Liver (tissue), 9 donors: ENCODE results near the gene EXOC4. TPM values are rescaled to one million over a fixed set of nuclear protein-coding genes. Genes with fewer than 3 reads are reported as not detected.

Experiments
- DNase-seq: peaks from one replicate; pipeline ENCODE4 v3.0.0-alpha.2; 2017; ENCODE audit warnings: low spot score
- H3K27ac ChIP-seq, 2 donors: one replicate each; pipeline ENCODE4 v1.7.0; 2013; ENCODE audit warnings: inconsistent platforms in 2 of 2, low read length in 2 of 2, control low read depth in 1 of 2, low read depth in 1 of 2, mild to moderate bottlenecking in 1 of 2
- H3K27me3 ChIP-seq, 4 donors: one replicate each; pipeline versions ENCODE4 v1.6.1 to v1.7.0; 2013; ENCODE audit warnings: low read length in 3 of 4, inconsistent platforms in 1 of 4, mild to moderate bottlenecking in 1 of 4, moderate library complexity in 1 of 4; ENCODE audit not compliant: control insufficient read depth in 4 of 4, insufficient read depth in 4 of 4
- H3K36me3 ChIP-seq, 4 donors: one replicate each; pipeline versions ENCODE4 v1.6.1 to v1.7.0; 2013; ENCODE audit warnings: low read length in 3 of 4, mild to moderate bottlenecking in 3 of 4, low read depth in 1 of 4, moderate library complexity in 1 of 4; ENCODE audit not compliant: control insufficient read depth in 4 of 4, insufficient read depth in 3 of 4
- H3K4me1 ChIP-seq, 4 donors: one replicate each; pipeline versions ENCODE4 v1.6.1 to v1.7.0; 2013; ENCODE audit warnings: low read length in 3 of 4, mild to moderate bottlenecking in 3 of 4, moderate library complexity in 1 of 4; ENCODE audit not compliant: control insufficient read depth in 4 of 4, insufficient read depth in 4 of 4
- H3K4me3 ChIP-seq, 3 donors: one replicate each; pipeline versions ENCODE4 v1.6.1 to v1.7.0; 2013; ENCODE audit warnings: low read length in 3 of 3, control low read depth in 1 of 3, low read depth in 1 of 3, mild to moderate bottlenecking in 1 of 3
- H3K9ac ChIP-seq, 2 donors: one replicate each; pipeline ENCODE4 v1.7.0; 2013; ENCODE audit warnings: low read length in 2 of 2, mild to moderate bottlenecking in 2 of 2, moderate library complexity in 2 of 2, control low read depth in 1 of 2, low read depth in 1 of 2
- H3K9me3 ChIP-seq, 4 donors: one replicate each; pipeline versions ENCODE4 v1.6.1 to v1.7.0; 2013; ENCODE audit warnings: low read length in 3 of 4; ENCODE audit not compliant: control insufficient read depth in 4 of 4
- CTCF ChIP-seq: fragments of 150-350 bp; IDR thresholded peaks from 2 replicates; pipeline ENCODE4 v1.5.1; 2017; ENCODE audit warnings: improper control_type of control experiment, low read depth, low read length; ENCODE audit not compliant: missing input control
- EGR1 ChIP-seq, 2 donors: IDR thresholded peaks; 2 replicates each; pipeline ENCODE4 v1.6.1; 2016 to 2018; ENCODE audit warnings: antibody characterized with exemption in 2 of 2, low read depth in 2 of 2
- FOXA1 ChIP-seq: IDR thresholded peaks from 2 replicates; pipeline ENCODE4 v1.6.1; 2016; ENCODE audit warnings: antibody characterized with exemption
- HNF4A ChIP-seq, 2 donors: conservative IDR thresholded peaks; 2 replicates each; pipeline ENCODE4 v1.6.1; 2016; ENCODE audit warnings: antibody characterized with exemption in 2 of 2, mild to moderate bottlenecking in 2 of 2
- HNF4G ChIP-seq: IDR thresholded peaks from 2 replicates; pipeline ENCODE4 v1.6.1; 2016; ENCODE audit warnings: antibody characterized with exemption
- RXRA ChIP-seq, 2 donors: IDR thresholded peaks; 2 replicates each; pipeline ENCODE4 v1.6.1; 2017 to 2018; ENCODE audit warnings: antibody characterized with exemption in 2 of 2, mild to moderate bottlenecking in 1 of 2
- SP1 ChIP-seq: IDR thresholded peaks from 2 replicates; pipeline ENCODE4 v1.6.1; 2018; ENCODE audit warnings: antibody characterized with exemption, mild to moderate bottlenecking
- TAF1 ChIP-seq: conservative IDR thresholded peaks from 2 replicates; pipeline ENCODE4 v1.6.1; 2016; ENCODE audit warnings: antibody characterized with exemption, mild to moderate bottlenecking
- YY1 ChIP-seq: IDR thresholded peaks from 2 replicates; pipeline ENCODE4 v1.6.1; 2016; ENCODE audit warnings: antibody characterized with exemption, mild to moderate bottlenecking
- WGBS: extraction: QIAGEN DNeasy Blood & Tissue Kit; methylation state at CpG from one replicate; pipeline ENCODE4 v1.1.7; 2013; 5-methylcytosine and 5-hydroxymethylcytosine counted together
- polyA plus RNA-seq, 2 donors: library from polyadenylated mRNA; stranded (reverse) in 1 of 2; unstranded in 1 of 2; fragments of 200-250 nt in 1 of 2; fragments of >200 nt in 1 of 2; fragmentation: Nextera tagmentation in 1 of 2; extraction: Ambion mirVana in 1 of 2; gene quantifications; one replicate each; pipeline versions ENCODE4 v1.2.1 to v1.2.3, GENCODE V29; 2013 to 2015
- total RNA-seq, 2 donors: library from RNA; depleted of rRNA; stranded (reverse); fragments of >200 nt; gene quantifications; one replicate each; pipeline ENCODE4 v1.2.3, GENCODE V29; 2014
- TF ChIP-seq, protein P1 (sequence below): IDR thresholded peaks from 2 replicates; pipeline ENCODE4 v1.6.1; 2016; ENCODE audit warnings: antibody characterized with exemption
- TF ChIP-seq, protein P2 (sequence below): IDR thresholded peaks from 2 replicates; pipeline ENCODE4 v1.6.1; 2016; ENCODE audit warnings: antibody characterized with exemption
- TF ChIP-seq, protein P3 (sequence below): IDR thresholded peaks from 2 replicates; pipeline ENCODE4 v1.6.1; 2016; ENCODE audit warnings: antibody characterized with exemption, mild to moderate bottlenecking
- TF ChIP-seq, protein P4 (sequence below): IDR thresholded peaks from 2 replicates; pipeline ENCODE4 v1.6.1; 2016; ENCODE audit warnings: antibody characterized with exemption
- donor health status: healthy.
- donor health status: healthy.
- donor health status: healthy.
- donor health status: healthy.
- donor health status: healthy.

The EXOC4 gene
- total and polyA plus RNA-seq, 4 donors, result 9.5 to 55.9 (median 23.6) TPM

DNA sequence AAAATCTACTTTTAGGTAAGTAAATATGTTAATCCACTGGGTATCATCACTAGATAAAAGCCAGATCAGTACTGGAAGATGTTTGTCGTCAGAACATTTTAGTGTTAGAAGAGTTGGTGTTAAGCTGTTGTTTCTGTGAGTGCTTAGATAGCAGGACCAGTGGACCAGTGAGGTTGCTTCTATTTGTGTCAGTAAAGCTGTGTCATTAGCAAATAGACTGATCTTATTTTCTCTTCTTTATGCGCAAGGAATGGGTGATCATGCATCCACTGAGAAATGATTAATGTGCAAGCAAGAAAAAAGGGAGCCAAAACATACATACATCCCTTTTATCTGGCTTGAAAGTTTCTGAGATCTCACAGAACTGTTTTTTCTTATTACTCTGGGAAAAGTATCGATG is 42.6 kb downstream of the EXOC4 start:
- Histone ChIP-seq H3K4me1 (no peaks in the 10 kb centered on the region), H3K4me3 (no peak overlapping the region), H3K27ac (no peak overlapping the region), H3K9ac (no peak overlapping the region), H3K9me3 (no peaks in the 10 kb centered on the region), H3K27me3 (no peaks in the 10 kb centered on the region), H3K36me3 (peaks cover 0 to 5% (median 1%) of the 10 kb centered on the region in 4 donors)
- TF ChIP-seq RXRA (IDR thresholded peaks at IDR 0.05), result no peak
- no peak for DNase-seq
- 97% methylated on average over 3 of the region's 3 CpGs for WGBS

DNA sequence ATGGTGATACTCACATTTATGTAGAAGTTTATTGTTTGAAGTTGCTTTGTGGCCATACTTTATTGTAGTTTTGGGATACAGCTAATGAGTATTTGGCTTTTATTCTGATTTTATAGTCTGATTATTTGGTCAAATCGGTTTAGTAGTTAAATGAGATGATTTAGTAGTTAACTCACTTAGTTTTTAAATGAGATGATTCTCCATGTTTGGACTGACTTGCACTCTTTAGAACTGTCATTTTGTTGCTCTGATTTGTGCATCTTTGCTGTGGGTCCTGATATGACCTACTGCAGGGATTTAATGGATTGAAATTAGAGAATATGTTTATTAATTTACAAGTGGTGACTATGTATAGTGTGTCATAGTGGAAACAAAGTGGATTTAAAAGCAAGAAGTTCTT is 44.2 kb downstream of the EXOC4 start:
- no peak for DNase-seq
- 95% methylated on average over 1 of the region's 1 CpG for WGBS
- no peak overlapping the region for H3K4me3 ChIP-seq
- TF ChIP-seq, protein P1, sequence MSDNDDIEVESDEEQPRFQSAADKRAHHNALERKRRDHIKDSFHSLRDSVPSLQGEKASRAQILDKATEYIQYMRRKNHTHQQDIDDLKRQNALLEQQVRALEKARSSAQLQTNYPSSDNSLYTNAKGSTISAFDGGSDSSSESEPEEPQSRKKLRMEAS, result no peak
- TF ChIP-seq HNF4A (conservative IDR thresholded peaks at IDR 0.05) (no peak), SP1 (no peak), TAF1 (no peak)
- no peaks in the 10 kb centered on the region for H3K27me3 ChIP-seq
- no peak overlapping the region for H3K9ac ChIP-seq
- no peak overlapping the region for H3K27ac ChIP-seq
- H3K4me1 ChIP-seq, result peaks cover 0 to 7% (median 1%) of the 10 kb centered on the region in 4 donors
- H3K36me3 ChIP-seq, result no peaks in the 10 kb centered on the region
- no peaks in the 10 kb centered on the region for H3K9me3 ChIP-seq

DNA sequence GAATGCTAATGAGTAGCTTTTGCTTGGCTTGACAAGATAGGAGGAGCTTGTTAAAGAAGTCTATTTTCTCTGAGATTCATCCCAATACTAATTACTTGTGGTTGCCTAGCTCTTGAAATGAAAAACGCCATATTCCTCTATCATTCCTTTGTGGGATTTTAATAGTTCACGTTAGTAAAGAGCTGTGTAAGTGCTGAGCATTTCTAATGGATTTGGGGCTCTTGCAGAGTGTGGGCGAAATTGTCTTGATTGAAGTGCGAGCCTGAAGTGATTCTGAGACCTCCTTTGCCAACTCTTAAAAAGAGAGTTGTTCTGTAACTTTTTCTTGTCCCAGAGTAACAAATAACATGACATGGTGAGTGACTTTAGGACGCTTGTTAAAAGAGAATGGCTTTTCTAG is 45.2 kb downstream of the EXOC4 start:
- 97% methylated on average over 5 of the region's 5 CpGs for WGBS
- no peak for TF ChIP-seq RXRA (IDR thresholded peaks at IDR 0.05)
- TF ChIP-seq, protein P2, sequence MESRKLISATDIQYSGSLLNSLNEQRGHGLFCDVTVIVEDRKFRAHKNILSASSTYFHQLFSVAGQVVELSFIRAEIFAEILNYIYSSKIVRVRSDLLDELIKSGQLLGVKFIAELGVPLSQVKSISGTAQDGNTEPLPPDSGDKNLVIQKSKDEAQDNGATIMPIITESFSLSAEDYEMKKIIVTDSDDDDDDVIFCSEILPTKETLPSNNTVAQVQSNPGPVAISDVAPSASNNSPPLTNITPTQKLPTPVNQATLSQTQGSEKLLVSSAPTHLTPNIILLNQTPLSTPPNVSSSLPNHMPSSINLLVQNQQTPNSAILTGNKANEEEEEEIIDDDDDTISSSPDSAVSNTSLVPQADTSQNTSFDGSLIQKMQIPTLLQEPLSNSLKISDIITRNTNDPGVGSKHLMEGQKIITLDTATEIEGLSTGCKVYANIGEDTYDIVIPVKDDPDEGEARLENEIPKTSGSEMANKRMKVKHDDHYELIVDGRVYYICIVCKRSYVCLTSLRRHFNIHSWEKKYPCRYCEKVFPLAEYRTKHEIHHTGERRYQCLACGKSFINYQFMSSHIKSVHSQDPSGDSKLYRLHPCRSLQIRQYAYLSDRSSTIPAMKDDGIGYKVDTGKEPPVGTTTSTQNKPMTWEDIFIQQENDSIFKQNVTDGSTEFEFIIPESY, result no peak
- TF ChIP-seq HNF4G, result no peak
- TF ChIP-seq EGR1 (IDR thresholded peaks at IDR 0.05; ENCODE audit: low read depth in 2 of 2), result no peak
- TF ChIP-seq SP1, result no peak
- TF ChIP-seq TAF1, result no peak
- Histone ChIP-seq H3K9me3 (no peaks in the 10 kb centered on the region), H3K27ac (no peak overlapping the region), H3K27me3 (no peaks in the 10 kb centered on the region), H3K4me3 (no peak overlapping the region), H3K36me3 (no peaks in the 10 kb centered on the region), H3K9ac (no peak overlapping the region), H3K4me1 (peaks cover 0 to 7% (median 1%) of the 10 kb centered on the region in 4 donors)
- DNase-seq, result no peak

DNA sequence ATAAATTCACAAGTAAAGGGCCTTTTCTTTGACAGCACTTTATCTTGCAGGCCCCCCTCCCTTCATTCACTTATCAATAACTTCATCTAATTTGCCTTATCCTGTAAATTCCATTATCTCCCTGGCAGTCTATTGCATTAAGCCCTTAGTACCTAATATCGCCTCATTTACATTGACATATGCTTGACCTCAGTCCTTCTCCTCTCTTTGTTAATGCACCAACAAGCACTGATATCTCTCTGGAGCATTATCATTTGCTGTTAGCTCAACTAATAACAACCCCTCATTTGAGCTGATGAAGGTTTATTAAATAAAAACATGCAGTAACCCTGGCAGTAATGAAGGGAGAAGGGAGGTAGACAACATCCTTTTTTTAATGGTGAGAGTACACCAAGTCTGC is 46.8 kb downstream of the EXOC4 start:
- Histone ChIP-seq H3K36me3 (no peaks in the 10 kb centered on the region), H3K9ac (no peak overlapping the region), H3K4me3 (no peak overlapping the region), H3K27ac (no peak overlapping the region), H3K27me3 (no peaks in the 10 kb centered on the region), H3K9me3 (no peaks in the 10 kb centered on the region), H3K4me1 (peaks cover 0 to 7% (median 1%) of the 10 kb centered on the region in 4 donors)
- DNase-seq, result no peak
- WGBS, result 99% methylated on average over 1 of the region's 1 CpG
- TF ChIP-seq, protein P3, sequence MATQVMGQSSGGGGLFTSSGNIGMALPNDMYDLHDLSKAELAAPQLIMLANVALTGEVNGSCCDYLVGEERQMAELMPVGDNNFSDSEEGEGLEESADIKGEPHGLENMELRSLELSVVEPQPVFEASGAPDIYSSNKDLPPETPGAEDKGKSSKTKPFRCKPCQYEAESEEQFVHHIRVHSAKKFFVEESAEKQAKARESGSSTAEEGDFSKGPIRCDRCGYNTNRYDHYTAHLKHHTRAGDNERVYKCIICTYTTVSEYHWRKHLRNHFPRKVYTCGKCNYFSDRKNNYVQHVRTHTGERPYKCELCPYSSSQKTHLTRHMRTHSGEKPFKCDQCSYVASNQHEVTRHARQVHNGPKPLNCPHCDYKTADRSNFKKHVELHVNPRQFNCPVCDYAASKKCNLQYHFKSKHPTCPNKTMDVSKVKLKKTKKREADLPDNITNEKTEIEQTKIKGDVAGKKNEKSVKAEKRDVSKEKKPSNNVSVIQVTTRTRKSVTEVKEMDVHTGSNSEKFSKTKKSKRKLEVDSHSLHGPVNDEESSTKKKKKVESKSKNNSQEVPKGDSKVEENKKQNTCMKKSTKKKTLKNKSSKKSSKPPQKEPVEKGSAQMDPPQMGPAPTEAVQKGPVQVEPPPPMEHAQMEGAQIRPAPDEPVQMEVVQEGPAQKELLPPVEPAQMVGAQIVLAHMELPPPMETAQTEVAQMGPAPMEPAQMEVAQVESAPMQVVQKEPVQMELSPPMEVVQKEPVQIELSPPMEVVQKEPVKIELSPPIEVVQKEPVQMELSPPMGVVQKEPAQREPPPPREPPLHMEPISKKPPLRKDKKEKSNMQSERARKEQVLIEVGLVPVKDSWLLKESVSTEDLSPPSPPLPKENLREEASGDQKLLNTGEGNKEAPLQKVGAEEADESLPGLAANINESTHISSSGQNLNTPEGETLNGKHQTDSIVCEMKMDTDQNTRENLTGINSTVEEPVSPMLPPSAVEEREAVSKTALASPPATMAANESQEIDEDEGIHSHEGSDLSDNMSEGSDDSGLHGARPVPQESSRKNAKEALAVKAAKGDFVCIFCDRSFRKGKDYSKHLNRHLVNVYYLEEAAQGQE, result no peak
- no peak for TF ChIP-seq EGR1 (IDR thresholded peaks at IDR 0.05; ENCODE audit: low read depth in 2 of 2)
- no peak for TF ChIP-seq HNF4A (conservative IDR thresholded peaks at IDR 0.05)
- no peak for TF ChIP-seq CTCF
- no peak for TF ChIP-seq TAF1
- TF ChIP-seq, protein P4, sequence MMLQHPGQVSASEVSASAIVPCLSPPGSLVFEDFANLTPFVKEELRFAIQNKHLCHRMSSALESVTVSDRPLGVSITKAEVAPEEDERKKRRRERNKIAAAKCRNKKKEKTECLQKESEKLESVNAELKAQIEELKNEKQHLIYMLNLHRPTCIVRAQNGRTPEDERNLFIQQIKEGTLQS, result no peak
- no peak for TF ChIP-seq FOXA1
- no peak for TF ChIP-seq HNF4G
- TF ChIP-seq YY1, result no peak
- TF ChIP-seq, protein P2, result no peak
- no peak for TF ChIP-seq RXRA (IDR thresholded peaks at IDR 0.05)
